T-helper 1 cell (primary cell): ENCODE results near the gene IRF6.
A peak's percentile ranks its signal among the peaks of the same experiment; 100 is the strongest.

Source experiments
- DNase-seq, 5 donors: peaks; one replicate each; pipeline ENCODE4 v3.0.0-alpha.2; 2012 to 2020
- total RNA-seq, 4 donors: gene quantifications; one replicate each; lab custom pipeline; 2026; lab: John Stamatoyannopoulos, UW

Gene IRF6
- total RNA-seq = 0.27 to 4.3 (median 1.4) reads per million in 4 donors

GRCh38 chr1:209805875-209806760, at the start of gene IRF6:
Gene IRF6 (minus strand): TSS chr1:209806142. CDS start chr1:209801413, 4,729 bp downstream.
- peak; percentile 54 to 80 (median 71) for DNase-seq

- no peak for DNase-seq
These were observed 49.7 kb upstream of the IRF6 start for GRCh38 chr1:209855623-209856022.

- no peak for DNase-seq
These were observed 49.1 kb upstream of the IRF6 start for GRCh38 chr1:209855006-209855405.

GRCh38 chr1:209854196-209854595, 48.3 kb upstream of the IRF6 start:
- no peak for DNase-seq

GRCh38 chr1:209853676-209854075, 47.7 kb upstream of the IRF6 start:
- no peak for DNase-seq

GRCh38 chr1:209850342-209850979, 44.5 kb upstream of the IRF6 start:
- no peak for DNase-seq

GRCh38 chr1:209849388-209849787, 43.4 kb upstream of the IRF6 start:
- no peak for DNase-seq

- no peak for DNase-seq
These were observed 39.4 kb upstream of the IRF6 start for GRCh38 chr1:209845408-209845725.

- DNase-seq = no peak
These were observed 38.9 kb upstream of the IRF6 start for GRCh38 chr1:209844695-209845407.

- no peak for DNase-seq
These were observed 34.7 kb upstream of the IRF6 start for GRCh38 chr1:209840611-209841010.

- no peak for DNase-seq
These were observed 34.1 kb upstream of the IRF6 start for GRCh38 chr1:209839875-209840546.

GRCh38 chr1:209838537-209838936, 32.6 kb upstream of the IRF6 start:
- no peak for DNase-seq

- no peak for DNase-seq
These were observed 31.7 kb upstream of the IRF6 start for GRCh38 chr1:209837671-209838070.

GRCh38 chr1:209835782-209836298, 29.9 kb upstream of the IRF6 start:
- DNase-seq = peak in 1 of 5 donors; percentile 15

GRCh38 chr1:209831615-209832014, 25.7 kb upstream of the IRF6 start:
- no peak for DNase-seq

- no peak for DNase-seq
These were observed 24.8 kb upstream of the IRF6 start for GRCh38 chr1:209830722-209831121.

- no peak for DNase-seq
These were observed 23.8 kb upstream of the IRF6 start for GRCh38 chr1:209829716-209830115.

- DNase-seq = peak; percentile 71 to 95 (median 84)
These were observed 21.7 kb upstream of the IRF6 start, which contains the start of gene UTP25 for GRCh38 chr1:209827384-209828262. Gene UTP25 (plus strand): TSS chr1:209827972. CDS start chr1:209828064, 92 bp downstream.

- no peak for DNase-seq
These were observed 19.9 kb upstream of the IRF6 start for GRCh38 chr1:209825591-209826434.
